ENCODE results near the gene PDE2A.

Gene PDE2A

DNA sequence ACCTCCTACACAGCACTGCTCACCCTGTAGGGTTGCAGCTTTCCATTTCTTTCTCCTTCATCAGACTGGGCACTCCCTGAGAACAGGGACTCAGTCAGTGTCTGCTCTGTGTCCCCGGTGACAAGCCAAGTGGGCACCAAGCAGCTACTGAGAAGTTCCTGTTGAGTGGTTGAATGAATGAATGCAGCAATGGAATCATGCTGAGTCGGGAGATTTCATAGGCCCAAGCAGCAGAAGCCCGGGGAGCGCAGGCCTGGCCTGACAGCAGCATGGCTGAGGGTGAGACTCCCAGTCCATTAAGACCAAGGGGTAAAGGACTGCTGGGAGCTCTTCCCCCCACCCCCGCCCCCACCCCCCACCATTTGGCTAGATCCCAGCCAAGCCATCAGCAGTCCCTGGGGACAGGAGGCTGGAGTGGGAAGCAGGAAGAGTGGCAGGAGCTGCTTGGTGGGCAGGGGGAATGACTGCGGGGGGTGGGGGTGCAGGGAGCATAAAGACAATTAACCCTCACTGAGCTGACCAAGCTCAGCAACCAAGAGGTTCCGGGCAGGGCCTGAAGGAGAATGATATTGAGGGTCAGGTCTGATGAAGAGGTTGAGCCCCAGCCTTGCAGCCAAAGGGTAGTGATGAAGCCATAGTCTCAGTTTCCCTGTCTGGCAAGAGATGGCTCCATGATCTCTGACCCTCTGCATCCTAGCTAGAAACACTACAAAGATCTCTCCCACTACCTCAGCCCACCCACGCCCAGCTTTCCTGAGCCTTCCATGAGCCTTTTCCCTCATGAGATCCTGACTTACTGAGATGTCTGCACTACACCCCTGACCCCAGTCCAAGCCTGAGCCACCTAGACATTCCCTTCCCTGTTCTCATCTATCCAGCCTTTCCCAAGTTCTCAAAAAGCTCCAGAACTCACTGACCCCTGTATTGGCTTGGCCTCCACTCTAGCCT is 2.8 kb downstream of the PDE2A start:
- Histone ChIP-seq H3K9ac (no peak overlapping the region), H2AFZ (no peak overlapping the region), H3K4me2 (ENCODE audit: low read length) (no peak overlapping the region), H3K27me3 (ENCODE audit: control insufficient read depth, insufficient read depth, low read length) (no peaks in the 10 kb centered on the region), H3K4me1 (no peaks in the 10 kb centered on the region), H3K4me3 (ENCODE audit: low read depth, low read length) (no peak overlapping the region), H3K79me2 (no peaks in the 10 kb centered on the region), H3K36me3 (ENCODE audit: control insufficient read depth, insufficient read depth, low read length) (no peaks in the 10 kb centered on the region), H3K27ac (no peak overlapping the region), H3K9me3 (ENCODE audit: control insufficient read depth, low read length) (no peaks in the 10 kb centered on the region)
- TF ChIP-seq, protein P1, sequence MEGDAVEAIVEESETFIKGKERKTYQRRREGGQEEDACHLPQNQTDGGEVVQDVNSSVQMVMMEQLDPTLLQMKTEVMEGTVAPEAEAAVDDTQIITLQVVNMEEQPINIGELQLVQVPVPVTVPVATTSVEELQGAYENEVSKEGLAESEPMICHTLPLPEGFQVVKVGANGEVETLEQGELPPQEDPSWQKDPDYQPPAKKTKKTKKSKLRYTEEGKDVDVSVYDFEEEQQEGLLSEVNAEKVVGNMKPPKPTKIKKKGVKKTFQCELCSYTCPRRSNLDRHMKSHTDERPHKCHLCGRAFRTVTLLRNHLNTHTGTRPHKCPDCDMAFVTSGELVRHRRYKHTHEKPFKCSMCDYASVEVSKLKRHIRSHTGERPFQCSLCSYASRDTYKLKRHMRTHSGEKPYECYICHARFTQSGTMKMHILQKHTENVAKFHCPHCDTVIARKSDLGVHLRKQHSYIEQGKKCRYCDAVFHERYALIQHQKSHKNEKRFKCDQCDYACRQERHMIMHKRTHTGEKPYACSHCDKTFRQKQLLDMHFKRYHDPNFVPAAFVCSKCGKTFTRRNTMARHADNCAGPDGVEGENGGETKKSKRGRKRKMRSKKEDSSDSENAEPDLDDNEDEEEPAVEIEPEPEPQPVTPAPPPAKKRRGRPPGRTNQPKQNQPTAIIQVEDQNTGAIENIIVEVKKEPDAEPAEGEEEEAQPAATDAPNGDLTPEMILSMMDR (IDR thresholded peaks at IDR 0.05), result no peak

DNA sequence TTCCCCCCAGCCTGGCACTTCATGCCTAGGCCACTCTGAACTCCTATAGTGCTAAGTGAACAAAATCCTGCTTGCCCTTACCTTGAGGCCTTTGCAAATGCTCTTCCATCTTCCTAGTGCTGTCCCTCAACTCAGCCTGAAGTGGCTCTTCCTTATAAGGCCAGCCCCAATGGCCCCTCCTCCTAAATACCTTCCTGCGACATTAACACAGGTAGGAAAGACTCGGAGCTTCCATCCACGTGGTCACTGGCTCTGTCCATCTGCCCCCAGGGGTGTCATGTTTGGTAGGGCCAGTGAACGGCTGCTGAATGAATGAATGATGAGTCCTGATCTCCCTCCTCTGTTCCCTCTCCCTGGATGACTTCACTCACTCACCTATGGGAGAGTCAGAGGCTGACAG is 4.2 kb downstream of the PDE2A start:
- no peak overlapping the region for H3K4me3 ChIP-seq (ENCODE audit: low read depth, low read length)
- no peaks in the 10 kb centered on the region for H3K9me3 ChIP-seq (ENCODE audit: control insufficient read depth, low read length)
- H3K4me1 ChIP-seq, result no peaks in the 10 kb centered on the region
- H3K27ac ChIP-seq, result no peak overlapping the region
- H2AFZ ChIP-seq, result no peak overlapping the region
- H3K36me3 ChIP-seq (ENCODE audit: control insufficient read depth, insufficient read depth, low read length), result no peaks in the 10 kb centered on the region
- H3K4me2 ChIP-seq (ENCODE audit: low read length), result no peak overlapping the region
- no peaks in the 10 kb centered on the region for H3K27me3 ChIP-seq (ENCODE audit: control insufficient read depth, insufficient read depth, low read length)
- TF ChIP-seq, protein P1 (IDR thresholded peaks at IDR 0.05), result no peak
- no peaks in the 10 kb centered on the region for H3K79me2 ChIP-seq
- no peak overlapping the region for H3K9ac ChIP-seq

DNA sequence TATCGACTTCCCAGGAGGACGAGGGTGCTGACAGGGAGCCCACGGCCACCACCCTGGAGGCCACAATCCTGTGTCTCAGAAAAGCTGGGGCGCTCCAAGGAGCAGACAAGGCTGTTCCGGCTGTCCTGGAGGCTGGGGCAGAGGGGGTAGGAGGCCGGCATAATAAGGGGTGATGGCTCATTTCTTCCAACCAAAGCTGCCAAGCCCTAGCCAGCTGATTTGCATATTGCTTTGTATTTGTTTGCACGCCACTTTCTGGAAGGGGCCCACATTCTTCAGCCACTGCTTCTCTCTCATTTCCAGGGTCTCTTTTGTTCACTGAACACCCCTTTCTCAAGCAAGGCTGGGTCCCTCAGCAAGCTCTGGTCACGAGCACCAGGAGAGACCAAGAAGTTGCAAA is 4.7 kb downstream of the PDE2A start:
- Histone ChIP-seq H3K27ac (no peak overlapping the region), H3K79me2 (no peaks in the 10 kb centered on the region), H3K4me3 (ENCODE audit: low read depth, low read length) (no peak overlapping the region), H3K9ac (no peak overlapping the region), H3K9me3 (ENCODE audit: control insufficient read depth, low read length) (no peaks in the 10 kb centered on the region), H3K4me2 (ENCODE audit: low read length) (no peak overlapping the region), H2AFZ (no peak overlapping the region), H3K36me3 (ENCODE audit: control insufficient read depth, insufficient read depth, low read length) (no peaks in the 10 kb centered on the region), H3K27me3 (ENCODE audit: control insufficient read depth, insufficient read depth, low read length) (no peaks in the 10 kb centered on the region), H3K4me1 (no peaks in the 10 kb centered on the region)
- TF ChIP-seq, protein P1 (IDR thresholded peaks at IDR 0.05), result no peak

DNA sequence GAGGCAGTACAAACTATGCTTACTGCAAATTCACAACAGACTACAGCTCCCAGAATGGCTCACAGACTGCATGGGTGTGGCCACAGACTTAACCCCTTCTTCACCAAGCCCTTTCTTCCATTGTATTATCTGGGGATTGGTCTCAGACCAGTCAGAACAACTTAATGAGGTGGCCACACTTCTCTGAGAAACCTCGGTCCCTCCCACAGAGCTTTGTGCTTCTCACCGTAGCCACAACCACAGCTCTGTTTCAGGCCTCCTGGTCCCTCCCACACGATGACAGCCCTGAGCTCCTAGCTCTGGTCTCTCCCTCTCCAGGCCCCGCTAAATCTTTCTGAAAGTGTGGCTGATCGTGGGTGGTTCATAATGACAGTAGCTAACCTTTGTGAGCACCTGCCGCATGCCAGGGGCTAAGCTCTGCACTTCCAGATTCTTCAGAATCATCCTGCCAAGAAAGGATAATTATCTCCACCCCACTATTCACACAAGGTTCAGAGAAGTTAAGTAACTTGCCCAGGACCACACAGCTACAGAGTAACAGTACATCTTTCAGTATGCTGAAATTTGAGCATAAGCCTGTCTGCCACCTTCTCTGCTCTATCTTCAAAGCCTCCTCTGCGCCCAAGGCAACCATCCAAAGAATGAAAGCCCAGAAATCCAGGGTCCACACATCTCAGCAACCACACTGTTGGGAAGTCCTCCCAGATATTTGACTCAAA is 5.4 kb downstream of the PDE2A start:
- Histone ChIP-seq H3K27ac (no peak overlapping the region), H2AFZ (no peak overlapping the region), H3K9me3 (ENCODE audit: control insufficient read depth, low read length) (no peaks in the 10 kb centered on the region), H3K4me3 (ENCODE audit: low read depth, low read length) (no peak overlapping the region), H3K9ac (no peak overlapping the region), H3K27me3 (ENCODE audit: control insufficient read depth, insufficient read depth, low read length) (no peaks in the 10 kb centered on the region), H3K79me2 (no peaks in the 10 kb centered on the region), H3K4me2 (ENCODE audit: low read length) (no peak overlapping the region), H3K4me1 (no peaks in the 10 kb centered on the region), H3K36me3 (ENCODE audit: control insufficient read depth, insufficient read depth, low read length) (no peaks in the 10 kb centered on the region)
- TF ChIP-seq, protein P1 (IDR thresholded peaks at IDR 0.05), result no peak
